Tibial artery (tissue), 4 donors: ENCODE data around the gene NCOR2.

ENCODE experiments used
- DNase-seq, 2 donors: peaks; one replicate each; pipeline ENCODE4 v3.0.0-alpha.2; 2019
- H3K27ac ChIP-seq, 2 donors: fragments of 200-600 bp; sonication (generic) in 1 of 2; 1 replicate in 1 of 2; 2 replicates in 1 of 2; pipeline ENCODE4 v1.5.1; 2018 to 2019; ENCODE audit warnings: mild to moderate bottlenecking in 1 of 2
- H3K27me3 ChIP-seq, 2 donors: fragments of 200-600 bp; sonication (generic) in 1 of 2; one replicate each; pipeline versions ENCODE4 v1.5.1 to v1.6.0; 2016 to 2019
- H3K36me3 ChIP-seq, 3 donors: fragments of 200-600 bp; sonication (generic) in 2 of 3; one replicate each; pipeline ENCODE4 v1.5.1; 2016 to 2019; ENCODE audit warnings: mild to moderate bottlenecking in 2 of 3
- H3K4me1 ChIP-seq, 4 donors: fragments of 200-600 bp; sonication (generic) in 2 of 4; 1 replicate in 3 of 4; 2 replicates in 1 of 4; pipeline ENCODE4 v1.5.1; 2016 to 2019
- H3K4me3 ChIP-seq, 2 donors: fragments of 200-600 bp; sonication (generic) in 1 of 2; 1 replicate in 1 of 2; 2 replicates in 1 of 2; pipeline ENCODE4 v1.5.1; 2018 to 2019; ENCODE audit warnings: mild to moderate bottlenecking in 2 of 2
- H3K9me3 ChIP-seq, 3 donors: fragments of 200-600 bp; sonication (generic) in 1 of 3; one replicate each; pipeline ENCODE4 v1.5.1; 2016 to 2019
- intact Hi-C: fragments of 100-400 bp; cut with DNase I; formaldehyde crosslinking; loops from one replicate; pipeline ENCODE4 v1.15.0; 2023; ENCODE audit warnings: low total_unique reads
- TF ChIP-seq, protein P1 (sequence below), 2 experiments: fragments of 200-600 bp in 1 of 2; fragments of 450-650 bp in 1 of 2; IDR thresholded peaks; one replicate each; pipeline ENCODE4 v1.5.1; 2017 to 2019; ENCODE audit warnings: antibody characterized with exemption in 2 of 2, mild to moderate bottlenecking in 1 of 2, moderate library complexity in 1 of 2

NCOR2 gene

DNA sequence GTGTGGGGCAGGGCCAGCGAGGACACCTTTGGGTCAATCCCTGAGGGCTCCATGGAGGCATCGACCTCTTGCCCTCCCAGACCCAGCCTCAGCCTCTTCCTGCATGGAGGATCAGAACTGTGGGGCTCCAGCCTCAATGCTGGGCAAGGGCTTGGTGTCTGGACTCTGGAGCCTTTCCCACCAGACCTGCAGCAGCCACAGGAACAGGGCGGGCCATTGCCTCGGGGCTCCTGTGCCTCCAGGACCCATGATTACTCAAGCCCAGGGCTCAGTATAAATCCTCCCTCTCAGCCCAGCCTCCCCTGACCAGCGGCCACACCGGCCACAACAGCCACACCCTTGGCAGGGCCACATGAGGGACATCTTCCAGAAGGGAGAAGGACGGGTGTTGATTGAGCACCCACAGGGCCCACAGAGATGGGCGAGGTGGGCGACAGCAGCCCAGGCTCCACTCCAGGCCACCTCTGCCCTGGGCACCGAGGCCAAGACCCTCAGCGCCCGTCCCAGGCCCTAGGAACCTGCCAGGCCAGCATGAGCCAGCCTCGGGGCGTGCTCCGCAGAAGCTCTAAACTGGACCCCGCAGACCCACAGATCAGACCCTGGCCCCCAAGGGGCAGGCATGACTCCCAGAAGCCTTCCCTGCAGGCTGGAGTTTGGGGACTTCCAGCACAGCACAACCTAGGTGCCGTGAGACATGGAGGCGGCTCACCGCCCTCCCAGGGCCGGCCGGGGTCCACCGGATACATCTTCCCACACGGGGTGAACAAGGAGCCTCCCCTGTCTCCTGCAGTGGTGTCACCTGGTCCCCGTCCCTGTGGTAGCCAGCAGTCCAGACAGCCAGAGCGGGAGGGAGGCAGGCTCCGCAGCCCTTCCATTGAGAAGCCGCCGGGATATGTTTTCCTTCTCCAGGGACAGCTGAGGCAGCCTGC lies 25.1 kb downstream of the NCOR2 start:
- H3K27ac ChIP-seq: no peak overlapping the region
- H3K9me3 ChIP-seq: no peaks in the 10 kb centered on the region
- intact Hi-C loops: no loop called here
- H3K4me1 ChIP-seq: peaks cover 0 to 78% (median 62%) of the 10 kb centered on the region in 4 donors
- H3K36me3 ChIP-seq: no peaks in the 10 kb centered on the region
- H3K27me3 ChIP-seq: no peaks in the 10 kb centered on the region
- TF ChIP-seq, protein P1, sequence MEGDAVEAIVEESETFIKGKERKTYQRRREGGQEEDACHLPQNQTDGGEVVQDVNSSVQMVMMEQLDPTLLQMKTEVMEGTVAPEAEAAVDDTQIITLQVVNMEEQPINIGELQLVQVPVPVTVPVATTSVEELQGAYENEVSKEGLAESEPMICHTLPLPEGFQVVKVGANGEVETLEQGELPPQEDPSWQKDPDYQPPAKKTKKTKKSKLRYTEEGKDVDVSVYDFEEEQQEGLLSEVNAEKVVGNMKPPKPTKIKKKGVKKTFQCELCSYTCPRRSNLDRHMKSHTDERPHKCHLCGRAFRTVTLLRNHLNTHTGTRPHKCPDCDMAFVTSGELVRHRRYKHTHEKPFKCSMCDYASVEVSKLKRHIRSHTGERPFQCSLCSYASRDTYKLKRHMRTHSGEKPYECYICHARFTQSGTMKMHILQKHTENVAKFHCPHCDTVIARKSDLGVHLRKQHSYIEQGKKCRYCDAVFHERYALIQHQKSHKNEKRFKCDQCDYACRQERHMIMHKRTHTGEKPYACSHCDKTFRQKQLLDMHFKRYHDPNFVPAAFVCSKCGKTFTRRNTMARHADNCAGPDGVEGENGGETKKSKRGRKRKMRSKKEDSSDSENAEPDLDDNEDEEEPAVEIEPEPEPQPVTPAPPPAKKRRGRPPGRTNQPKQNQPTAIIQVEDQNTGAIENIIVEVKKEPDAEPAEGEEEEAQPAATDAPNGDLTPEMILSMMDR (IDR thresholded peaks at IDR 0.05): no peak
- no peak overlapping the region for H3K4me3 ChIP-seq
- DNase-seq: no peak

- Histone ChIP-seq H3K9me3 (no peaks in the 10 kb centered on the region), H3K27ac (no peak overlapping the region), H3K36me3 (no peaks in the 10 kb centered on the region), H3K4me3 (no peak overlapping the region), H3K4me1 (peaks cover 0 to 83% (median 70%) of the 10 kb centered on the region in 4 donors), H3K27me3 (no peaks in the 10 kb centered on the region)
- no peak for DNase-seq
- TF ChIP-seq, protein P1 (IDR thresholded peaks at IDR 0.05): no peak
- intact Hi-C loops: no loop called here
These were observed 26.1 kb downstream of the NCOR2 start for GRCh38 chr12:124541322-124541721.

DNA sequence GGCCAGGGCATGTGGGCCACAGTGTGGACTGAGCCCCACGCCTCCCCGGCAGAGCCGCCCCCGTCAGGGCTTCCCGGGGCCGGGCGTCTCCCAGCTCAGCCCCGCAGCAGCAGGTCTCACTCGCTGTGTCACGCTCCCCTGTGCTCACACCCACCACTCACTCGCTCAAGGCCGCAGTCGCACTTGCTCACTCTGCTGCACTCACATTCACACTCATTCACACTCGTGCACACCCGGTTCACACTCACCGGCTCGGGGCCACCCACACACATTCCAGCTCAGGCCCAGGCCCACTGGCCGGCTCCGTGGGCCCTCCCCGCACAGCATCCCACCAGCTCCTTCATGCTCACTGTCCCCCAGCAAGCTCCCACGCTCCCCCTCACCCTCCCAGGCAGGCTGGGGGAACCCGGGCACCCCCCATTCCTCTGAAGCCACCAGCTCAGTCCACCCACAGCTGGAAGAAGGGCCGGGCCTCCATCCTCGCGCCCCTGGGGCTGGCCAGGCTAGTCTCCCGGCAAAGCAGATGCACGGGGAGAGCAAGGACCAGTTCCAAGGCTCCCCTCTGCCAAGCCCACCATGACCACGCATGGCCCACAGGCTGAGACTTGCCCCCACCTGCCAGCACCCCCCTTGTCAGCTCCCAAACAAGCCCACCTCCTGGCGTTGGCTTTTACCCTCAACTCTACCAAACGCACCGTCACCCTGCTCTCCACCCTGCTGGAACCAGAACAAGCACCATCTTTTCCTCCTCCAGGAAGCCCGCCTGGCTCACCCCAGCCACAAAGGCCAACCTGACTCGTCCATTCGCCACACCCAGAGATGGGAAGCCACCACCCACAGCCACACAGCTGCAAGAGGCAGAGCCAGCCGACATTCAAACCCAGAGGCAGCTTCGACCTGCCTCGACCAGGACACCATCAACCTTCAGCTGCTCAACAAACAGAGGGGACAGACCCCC lies 28.0 kb downstream of the NCOR2 start:
- H3K27ac ChIP-seq: no peak overlapping the region
- H3K36me3 ChIP-seq: peaks cover 0 to 5% (median 3%) of the 10 kb centered on the region in 3 donors
- TF ChIP-seq, protein P1 (IDR thresholded peaks at IDR 0.05): no peak
- intact Hi-C loops: no loop called here
- peaks cover 0 to 66% (median 60%) of the 10 kb centered on the region in 4 donors for H3K4me1 ChIP-seq
- no peaks in the 10 kb centered on the region for H3K27me3 ChIP-seq
- DNase-seq: no peak
- H3K4me3 ChIP-seq: no peak overlapping the region
- no peaks in the 10 kb centered on the region for H3K9me3 ChIP-seq

- H3K9me3 ChIP-seq: no peaks in the 10 kb centered on the region
- DNase-seq: no peak
- H3K27me3 ChIP-seq: no peaks in the 10 kb centered on the region
- H3K4me1 ChIP-seq: peaks cover 0 to 57% (median 51%) of the 10 kb centered on the region in 4 donors
- peak overlapping the region; percentile 21 to 41 for H3K27ac ChIP-seq
- TF ChIP-seq, protein P1 (IDR thresholded peaks at IDR 0.05): no peak
- no peak overlapping the region for H3K4me3 ChIP-seq
- intact Hi-C loops: no loop called here
- peaks cover 0 to 8% (median 7%) of the 10 kb centered on the region in 3 donors for H3K36me3 ChIP-seq
These were observed 29.0 kb downstream of the NCOR2 start for GRCh38 chr12:124538194-124539082.
